NCI-H82 treated with DMSO at 0.1 percent for 48 hours (cell line): Measurements from ENCODE around the gene TBP.
"Not testable (repeated sequence)": the region's sequence is repeated elsewhere in the genome, so short reads cannot be mapped to it uniquely, and the experiment has no call there.

Experiments
- DNase-seq: peaks from one replicate; lab custom pipeline; 2025; ENCODE audit not compliant: unreplicated experiment; lab: John Stamatoyannopoulos, UW

Gene TBP

GRCh38 chr6:170554013-170554795, at the start of gene TBP:
TBP (plus strand) TSS chr6:170554369; CDS start chr6:170557030, 2,661 bp downstream.
- peak; percentile 97 for DNase-seq

GRCh38 chr6:170504479-170504878, 49.7 kb upstream of the TBP start:
- DNase-seq: no peak

DNA sequence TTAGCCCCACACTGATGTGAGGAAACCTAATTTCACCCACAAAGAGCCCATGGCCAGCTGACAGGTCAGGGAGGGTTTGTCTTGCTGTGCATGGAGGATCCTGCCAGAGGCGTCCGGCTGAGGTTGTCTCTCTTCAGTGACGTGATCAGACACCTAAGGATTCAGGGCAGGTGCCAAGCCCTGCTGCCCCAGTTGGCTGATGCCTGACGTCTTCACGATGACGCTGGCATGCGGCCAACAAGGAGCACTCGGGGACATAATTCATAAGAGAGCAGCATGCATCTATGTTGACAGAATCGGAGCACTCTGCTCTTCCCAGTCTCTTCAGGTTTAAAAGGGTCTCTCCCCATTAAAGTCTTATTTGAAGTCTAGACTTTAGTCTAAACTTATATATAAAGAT, 48.9 kb upstream of the TBP start:
- DNase-seq: no peak

- DNase-seq: no peak
Measured at GRCh38 chr6:170506446-170506845, 47.7 kb upstream of the TBP start.

- DNase-seq: not testable (repeated sequence)
Measured at GRCh38 chr6:170507728-170508127, 46.4 kb upstream of the TBP start.

- DNase-seq: not testable (repeated sequence)
Measured at GRCh38 chr6:170508275-170508674, 45.9 kb upstream of the TBP start.

- not testable (repeated sequence) for DNase-seq
Measured at GRCh38 chr6:170508892-170509722, 45.1 kb upstream of the TBP start.

DNA sequence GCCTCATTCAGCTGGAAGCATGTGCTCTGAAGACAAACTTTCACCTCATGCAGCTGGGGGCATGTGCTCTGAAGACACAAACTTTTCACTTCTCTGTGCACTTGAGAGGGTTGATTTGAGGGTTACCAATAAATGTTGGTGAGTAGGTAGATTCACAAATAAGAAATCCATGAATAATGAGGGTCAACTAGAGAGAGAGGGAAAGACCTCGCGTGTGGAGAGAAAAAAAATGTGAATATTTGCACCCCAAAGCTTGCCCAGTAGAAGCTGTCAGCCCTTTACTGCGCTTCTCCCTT, 44.5 kb upstream of the TBP start:
- DNase-seq: no peak

GRCh38 chr6:170510631-170511030, 43.5 kb upstream of the TBP start:
- no peak for DNase-seq

GRCh38 chr6:170512249-170512648, 41.9 kb upstream of the TBP start:
- no peak for DNase-seq

DNA sequence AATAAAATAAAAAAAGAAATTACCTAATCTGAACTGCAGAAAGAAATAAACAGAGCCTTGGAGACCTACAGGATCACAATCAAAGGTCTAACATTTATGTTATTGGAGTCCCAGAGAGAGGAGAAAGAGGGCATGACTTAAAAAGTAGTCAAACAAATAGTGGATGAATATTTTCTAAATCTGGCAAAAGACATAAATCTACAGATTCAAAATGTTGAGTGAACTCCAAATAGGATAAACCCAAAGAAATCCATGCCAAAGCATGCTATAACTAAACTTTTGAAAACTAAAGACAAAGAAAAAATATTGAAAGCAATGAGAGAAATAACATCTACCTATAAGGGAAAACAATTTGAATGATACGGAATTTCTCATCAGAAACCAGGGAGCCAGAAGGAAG, 39.3 kb upstream of the TBP start:
- DNase-seq: no peak

DNA sequence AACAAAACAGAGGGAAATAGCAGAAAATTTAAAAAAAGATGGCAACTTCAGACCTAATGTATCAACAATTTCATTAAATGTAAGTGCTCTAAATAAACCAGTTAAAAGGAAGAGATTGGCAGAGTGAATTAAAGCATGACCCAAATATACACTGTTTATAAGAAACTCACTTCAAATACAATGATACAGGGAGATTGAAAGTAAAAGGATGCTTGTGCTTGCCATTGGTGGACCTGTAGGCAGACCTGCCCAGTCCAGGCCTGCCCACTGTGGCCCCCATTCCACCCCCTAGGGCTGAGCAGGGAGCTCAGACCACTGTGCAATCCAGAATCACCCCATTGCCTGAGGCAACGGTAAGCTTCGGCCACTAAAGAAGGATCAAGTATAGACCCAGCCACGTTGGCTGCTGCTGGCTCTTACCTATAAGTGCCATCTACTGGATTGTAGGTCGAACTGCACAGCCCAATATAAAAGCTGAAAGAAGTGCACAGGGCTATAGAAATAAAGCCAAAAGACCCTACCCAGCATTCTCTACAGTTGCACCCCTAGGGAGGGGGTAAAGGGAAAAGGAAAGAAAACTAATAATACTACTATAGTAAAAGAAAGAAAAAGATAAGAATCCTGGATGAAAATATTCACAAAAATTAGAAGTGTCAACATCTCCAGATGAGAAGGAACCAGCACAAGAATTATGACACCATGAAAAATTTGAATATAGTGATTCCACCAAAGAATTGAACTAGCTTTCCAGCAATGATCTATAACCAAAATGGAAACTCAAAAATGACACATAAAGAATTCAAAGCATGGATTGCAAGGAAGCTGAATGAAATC, 37.2 kb upstream of the TBP start:
- peak; percentile 58 for DNase-seq

- DNase-seq: no peak
Measured at GRCh38 chr6:170522565-170523183, 31.5 kb upstream of the TBP start.

DNA sequence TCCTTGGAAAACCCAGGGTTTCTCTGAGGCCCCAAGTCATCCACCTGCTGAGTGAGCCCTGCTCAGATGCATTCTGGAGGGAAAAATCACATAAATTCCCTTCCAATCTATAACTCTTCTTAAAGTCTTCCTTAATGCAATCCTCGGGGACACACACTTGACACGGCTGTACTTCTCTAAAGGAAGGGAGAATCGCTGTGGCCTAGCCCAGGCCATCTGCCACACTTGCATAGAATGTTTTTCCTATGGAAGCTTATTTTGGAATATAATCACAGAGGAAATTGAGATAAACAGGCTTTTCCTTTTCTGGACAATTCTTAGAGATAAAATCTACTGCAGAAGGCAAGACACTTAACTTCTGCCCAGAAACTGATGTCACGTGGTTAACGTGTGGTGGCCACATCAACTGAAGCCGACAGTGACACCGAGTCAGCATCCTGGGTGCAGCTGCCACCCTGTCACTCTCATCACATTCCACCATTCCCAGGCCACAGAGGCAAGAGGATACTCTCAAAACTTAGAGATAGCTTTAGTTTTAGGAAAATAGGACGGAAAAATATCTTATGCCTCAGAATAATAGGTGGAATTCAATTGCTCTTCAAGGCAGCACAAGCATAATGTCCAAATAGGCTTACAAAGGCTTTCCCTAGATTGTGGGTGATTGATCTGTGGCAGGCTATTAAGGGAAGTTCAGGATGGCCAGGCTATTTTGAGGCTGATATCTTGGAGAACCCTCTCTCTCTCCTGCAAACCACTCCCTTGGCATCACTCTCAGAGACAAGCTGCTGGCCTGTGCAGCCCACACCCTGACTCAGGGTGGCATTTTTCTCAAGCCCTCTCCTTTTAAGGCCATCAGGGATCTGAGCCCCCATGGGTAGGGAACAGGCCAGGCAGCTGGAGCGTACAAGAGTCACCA, 30.7 kb upstream of the TBP start:
- no peak for DNase-seq

DNA sequence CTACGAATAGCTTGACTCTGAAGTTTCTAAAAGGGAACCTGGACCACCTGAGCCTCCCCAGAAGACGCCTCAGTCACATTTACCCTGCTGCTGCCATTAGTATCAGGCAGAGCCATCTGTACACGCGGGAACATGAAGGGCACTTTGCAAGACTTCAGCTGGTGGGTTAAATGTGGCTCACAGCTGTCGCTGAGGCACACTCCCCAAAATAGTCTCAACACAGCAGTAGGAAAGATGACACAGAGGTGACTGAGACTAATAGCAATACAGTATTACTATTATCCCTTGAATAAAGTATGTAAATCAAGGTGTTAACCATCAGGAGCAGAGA, 30.0 kb upstream of the TBP start:
- no peak for DNase-seq

- DNase-seq: no peak
Measured at GRCh38 chr6:170525795-170526194, 28.4 kb upstream of the TBP start.

- DNase-seq: not testable (repeated sequence)
Measured at GRCh38 chr6:170527995-170528394, 26.2 kb upstream of the TBP start.

DNA sequence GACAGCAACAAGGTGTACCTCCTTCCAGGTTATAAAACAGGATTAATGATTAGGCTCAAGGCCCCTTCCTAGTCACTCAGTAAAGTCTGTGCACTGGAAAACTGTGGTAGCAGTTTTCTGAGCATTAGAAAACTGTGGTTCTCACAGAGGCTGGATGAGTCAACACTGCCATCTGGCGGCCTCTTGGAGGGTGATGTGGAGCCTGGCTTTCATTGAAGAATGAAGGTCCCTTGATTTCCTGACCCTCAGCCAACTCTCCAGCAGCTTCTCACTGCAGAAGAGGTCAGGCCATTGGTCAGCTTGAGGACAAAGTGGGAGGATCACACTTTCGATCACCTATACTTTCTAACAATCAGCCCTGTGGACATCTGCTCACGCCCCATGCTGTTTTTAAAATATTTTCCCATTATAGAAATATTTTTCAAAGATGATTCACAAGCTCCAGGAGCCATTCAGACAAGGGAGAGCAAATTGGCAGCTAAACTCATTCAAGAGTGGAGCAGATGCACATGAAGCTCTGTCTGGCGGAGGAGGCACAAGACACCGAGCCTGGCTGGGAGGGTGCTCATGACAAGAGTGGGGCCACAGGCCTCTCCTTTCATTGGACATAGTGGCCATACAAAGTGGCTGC, 24.2 kb upstream of the TBP start:
- peak; percentile 27 for DNase-seq

DNA sequence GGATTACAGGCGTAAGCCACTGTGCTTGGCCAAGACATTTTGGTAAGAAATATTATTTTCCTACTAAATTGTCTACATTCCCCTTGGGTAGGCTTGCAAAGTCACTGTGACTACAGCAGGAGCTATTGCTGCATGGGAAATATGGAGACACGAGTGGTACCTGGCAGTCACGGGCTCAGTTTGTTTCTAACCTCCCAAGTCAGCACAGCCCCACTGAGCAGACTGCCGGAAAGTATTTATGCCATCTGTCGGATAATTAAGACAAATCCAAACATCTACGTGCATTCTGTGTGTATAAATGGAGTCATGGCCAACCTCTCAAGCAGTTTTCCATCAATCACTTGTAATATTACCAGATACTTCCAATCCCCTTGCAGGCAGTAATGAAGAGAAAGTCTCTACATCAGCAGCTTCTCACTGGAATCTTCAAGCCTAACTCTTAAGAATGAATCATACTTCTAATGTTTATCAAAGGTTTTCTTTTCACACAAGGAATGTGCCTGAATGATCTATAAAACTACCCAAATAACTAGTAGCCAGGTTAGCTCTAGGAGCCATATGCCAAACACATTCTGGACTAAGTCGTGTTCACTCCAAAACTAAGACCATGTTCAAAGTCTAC, 21.2 kb upstream of the TBP start:
- DNase-seq: peak; percentile 57
